ENCODE measurements around the gene TLCD2. TPM values are rescaled to one million over a fixed set of nuclear protein-coding genes. Genes with fewer than 3 reads are reported as not detected.

TLCD2 gene
- total RNA-seq, 6 experiments from 2014 or later: 2.5 to 17.7 (median 3.7) TPM

GRCh38 chr17:1686086-1686485 is 24.1 kb downstream of the TLCD2 start:
- 88% methylated on average over 7 of the region's 7 CpGs for WGBS (ENCODE audit: insufficient coverage, low coverage, low lambda C conversion rate, missing lambda C conversion rate)
- TF ChIP-seq CTCF (IDR thresholded peaks at IDR 0.05) (no peak), POLR2A (IDR thresholded peaks at IDR 0.05) (no peak)
- H3K4me3 ChIP-seq: no peak overlapping the region
- intact Hi-C loops (cut with DNase I): no loop called here
- H3K4me1 ChIP-seq: peaks cover 0 to 11% (median 3%) of the 10 kb centered on the region in 4 donors
- H3K9me3 ChIP-seq: no peaks in the 10 kb centered on the region
- no peak overlapping the region for H3K27ac ChIP-seq
- DNase-seq: no peak
- no peak for ATAC-seq
- no peaks in the 10 kb centered on the region for H3K27me3 ChIP-seq
- peaks cover 0 to 22% (median 8%) of the 10 kb centered on the region in 4 donors for H3K36me3 ChIP-seq

GRCh38 chr17:1684378-1685189 is 25.6 kb downstream of the TLCD2 start, which contains the start of gene PRPF8:
Gene PRPF8 (minus strand): TSS chr17:1684867. CDS start chr17:1684571, 296 bp downstream.
- DNase-seq (peak; percentile 97 to 98 (median 97)), ATAC-seq (peak; percentile 99 to 100 (median 100))
- H3K4me3 ChIP-seq: peak within 1 kb of the TSS; percentile 74 to 97 (median 94)
- no peaks in the 10 kb centered on the region for H3K27me3 ChIP-seq
- no peaks in the 10 kb centered on the region for H3K9me3 ChIP-seq
- peaks cover 11 to 37% (median 22%) of the 10 kb centered on the region in 4 donors for H3K36me3 ChIP-seq
- peaks cover 0 to 11% (median 3%) of the 10 kb centered on the region in 4 donors for H3K4me1 ChIP-seq
- peak within 1 kb of the TSS; percentile 84 to 95 (median 87) for H3K27ac ChIP-seq
- TF ChIP-seq POLR2A (IDR thresholded peaks at IDR 0.05) (peak; percentile 91), CTCF (IDR thresholded peaks at IDR 0.05) (no peak)
- intact Hi-C loops (cut with DNase I): no loop called here
- 0% methylated on average over 14 of the region's 72 CpGs for WGBS (ENCODE audit: insufficient coverage, low coverage, low lambda C conversion rate, missing lambda C conversion rate)

GRCh38 chr17:1683459-1683858 is 26.7 kb downstream of the TLCD2 start:
- H3K4me3 ChIP-seq: peak overlapping the region; percentile 74 to 97 (median 94)
- H3K4me1 ChIP-seq: peaks cover 0 to 11% (median 3%) of the 10 kb centered on the region in 4 donors
- H3K9me3 ChIP-seq: no peaks in the 10 kb centered on the region
- no peak for ATAC-seq
- no peaks in the 10 kb centered on the region for H3K27me3 ChIP-seq
- 60% methylated on average over 5 of the region's 5 CpGs for WGBS (ENCODE audit: insufficient coverage, low coverage, low lambda C conversion rate, missing lambda C conversion rate)
- H3K27ac ChIP-seq: peak overlapping the region in 2 of 3 donors; percentile 87 to 95
- peaks cover 13 to 49% (median 31%) of the 10 kb centered on the region in 4 donors for H3K36me3 ChIP-seq
- TF ChIP-seq CTCF (IDR thresholded peaks at IDR 0.05): no peak
- TF ChIP-seq POLR2A (IDR thresholded peaks at IDR 0.05): no peak
- no peak for DNase-seq
- intact Hi-C loops (cut with DNase I): no loop called here

GRCh38 chr17:1676401-1676800 is 33.8 kb downstream of the TLCD2 start:
- ATAC-seq (peak in 1 of 4 donors; percentile 18), DNase-seq (no peak)
- Histone ChIP-seq H3K4me1 (no peaks in the 10 kb centered on the region), H3K36me3 (peaks cover 28 to 99% (median 80%) of the 10 kb centered on the region in 4 donors), H3K9me3 (no peaks in the 10 kb centered on the region), H3K27me3 (no peaks in the 10 kb centered on the region), H3K27ac (no peak overlapping the region), H3K4me3 (no peak overlapping the region)
- TF ChIP-seq POLR2A (IDR thresholded peaks at IDR 0.05) (no peak), CTCF (IDR thresholded peaks at IDR 0.05) (no peak)
- 100% methylated on average over 1 of the region's 13 CpGs for WGBS (ENCODE audit: insufficient coverage, low coverage, low lambda C conversion rate, missing lambda C conversion rate)
- intact Hi-C loops (cut with DNase I): loop anchor here in 1 of 2 donors (10.0 kb wide), 1 partner anchor 188 kb away; no protein-coding TSS in a partner anchor
